OCI-LY7 (cell line): ENCODE measurements around the gene NRCAM. TPM values are rescaled to one million over a fixed set of nuclear protein-coding genes. Genes with fewer than 3 reads are reported as not detected.

Experiments
- BruUV-seq: library from RNA; stranded (reverse); fragments of 400-500 nt; replicated peaks from 2 replicates; lab custom pipeline; 2021; lab: Mats Ljungman, UMichigan
- CTCF ChIA-PET: fragments of 300-600 bp; sonication (Branson Sonifier 250); formaldehyde crosslinking; loops from one replicate; lab custom pipeline; 2022; ENCODE audit warnings: antibody characterized with exemption; ENCODE audit not compliant: unreplicated experiment; lab: Charles Lee
- POLR2A ChIA-PET: fragments of 300-600 bp; sonication (Branson Sonifier 250); formaldehyde crosslinking; loops from one replicate; lab custom pipeline; 2022; ENCODE audit warnings: antibody characterized with exemption; lab: Charles Lee
- DNase-seq: peaks from one replicate; pipeline ENCODE4 v3.0.0-alpha.2; 2015; ENCODE audit warnings: low spot score
- H2AFZ ChIP-seq: fragments of 200-600 bp; sonication (generic), shearing (Covaris generic); 2 replicates; pipeline ENCODE4 v1.6.1; 2014; ENCODE audit warnings: mild to moderate bottlenecking, antibody characterized with exemption, low read length, moderate library complexity
- H3K27ac ChIP-seq: fragments of 200-600 bp; sonication (generic); 2 replicates; pipeline ENCODE4 v1.5.1; 2014; ENCODE audit warnings: mixed run types, low read depth, mild to moderate bottlenecking, moderate library complexity, low read length, inconsistent platforms; ENCODE audit not compliant: poor library complexity, severe bottlenecking
- H3K36me3 ChIP-seq: fragments of 200-600 bp; sonication (generic); 2 replicates; pipeline ENCODE4 v1.6.1; 2014; ENCODE audit warnings: mild to moderate bottlenecking, antibody characterized with exemption, low read length, moderate library complexity, mixed read lengths; ENCODE audit not compliant: insufficient read depth
- H3K4me1 ChIP-seq: fragments of 200-600 bp; sonication (generic); 2 replicates; pipeline ENCODE4 v1.5.1; 2014; ENCODE audit warnings: mild to moderate bottlenecking, low read length; ENCODE audit not compliant: insufficient read depth, poor library complexity, severe bottlenecking
- H3K4me2 ChIP-seq: fragments of 200-600 bp; sonication (generic); 2 replicates; pipeline ENCODE4 v1.6.1; 2014; ENCODE audit warnings: mild to moderate bottlenecking, low read length
- H3K4me3 ChIP-seq: fragments of 200-600 bp; sonication (generic); 2 replicates; pipeline ENCODE4 v1.5.1; 2014; ENCODE audit warnings: mild to moderate bottlenecking, low read depth, low read length; ENCODE audit not compliant: poor library complexity, severe bottlenecking
- H3K79me2 ChIP-seq: fragments of 200-600 bp; sonication (generic); 2 replicates; pipeline ENCODE4 v1.6.1; 2016; ENCODE audit warnings: low read depth, mild to moderate bottlenecking, low read length, moderate library complexity, mixed read lengths; ENCODE audit not compliant: insufficient read depth
- H3K9me2 ChIP-seq: fragments of 200-600 bp; sonication (generic); 2 replicates; pipeline ENCODE4 v1.6.1; 2016; ENCODE audit warnings: mild to moderate bottlenecking, low read length, mixed read lengths; ENCODE audit not compliant: insufficient read depth
- H3K9me3 ChIP-seq: fragments of 200-600 bp; sonication (generic); 2 replicates; pipeline ENCODE4 v1.6.1; 2014; ENCODE audit warnings: mild to moderate bottlenecking, mixed run types, low read length, mixed read lengths
- H4K20me1 ChIP-seq: fragments of 200-600 bp; sonication (generic); 2 replicates; pipeline ENCODE4 v1.6.1; 2014; ENCODE audit warnings: mild to moderate bottlenecking, antibody characterized with exemption, low read length, moderate library complexity, mixed read lengths; ENCODE audit not compliant: insufficient read depth
- EZH2phosphoT487 ChIP-seq: fragments of 200-600 bp; sonication (generic); IDR thresholded peaks from 2 replicates; pipeline ENCODE4 v1.6.1; 2018; ENCODE audit warnings: low read depth, borderline replicate concordance, mild to moderate bottlenecking, mixed run types, antibody characterized with exemption, low read length, moderate library complexity, mixed read lengths
- intact Hi-C: fragments of 100-400 bp; cut with micrococcal nuclease; formaldehyde crosslinking; loops from one replicate; pipeline ENCODE4 v1.10.0; 2022; ENCODE audit not compliant: unreplicated experiment
- total RNA-seq, 2 experiments: library from RNA; depleted of rRNA in 1 of 2; stranded (reverse); fragments of >200 nt in 1 of 2; shearing (Covaris generic) in 1 of 2; gene quantifications; 2 replicates each; pipeline ENCODE4 v1.2.3, GENCODE V29; 2014 to 2022
- TF ChIP-seq, protein P1 (sequence below): fragments of 200-600 bp; sonication (generic); conservative IDR thresholded peaks from 2 replicates; pipeline ENCODE4 v1.5.1; 2014; ENCODE audit warnings: mild to moderate bottlenecking, antibody characterized with exemption, low read length, moderate library complexity, mixed read lengths

Gene NRCAM
- total RNA-seq, 2 experiments from 2014 or later: not detected

DNA sequence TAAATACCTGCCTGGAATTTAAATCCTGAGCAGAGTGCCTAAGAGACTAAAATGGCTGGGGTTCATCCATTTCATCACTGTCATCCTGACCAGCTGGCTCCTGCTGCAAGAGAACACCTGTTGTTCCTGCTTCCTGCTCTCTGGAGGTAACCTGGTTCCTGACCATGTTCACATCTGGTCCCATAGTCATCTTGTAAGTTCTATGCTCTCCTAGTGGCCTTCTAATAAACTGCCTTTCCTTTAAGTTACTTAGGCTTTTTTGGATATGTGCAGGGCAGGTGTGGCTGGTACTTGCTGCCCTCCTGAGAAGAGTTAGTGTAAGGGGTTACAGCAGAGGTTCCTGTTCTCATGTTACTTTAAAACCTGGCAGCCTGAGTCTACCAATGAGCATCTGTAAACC is 80.0 kb downstream of the NRCAM start:
- Histone ChIP-seq H4K20me1 (no peaks in the 10 kb centered on the region), H3K79me2 (no peaks in the 10 kb centered on the region), H3K4me2 (no peak overlapping the region), H3K9me2 (no peaks in the 10 kb centered on the region), H3K4me3 (no peak overlapping the region), H3K36me3 (no peaks in the 10 kb centered on the region), H2AFZ (no peak overlapping the region), H3K4me1 (no peaks in the 10 kb centered on the region), H3K27ac (no peak overlapping the region), H3K9me3 (no peaks in the 10 kb centered on the region)
- CTCF ChIA-PET: no interaction called here
- DNase-seq: no peak
- POLR2A ChIA-PET: no interaction called here
- no TSS peak for BruUV-seq
- intact Hi-C loops: no loop called here
- TF ChIP-seq, protein P1, sequence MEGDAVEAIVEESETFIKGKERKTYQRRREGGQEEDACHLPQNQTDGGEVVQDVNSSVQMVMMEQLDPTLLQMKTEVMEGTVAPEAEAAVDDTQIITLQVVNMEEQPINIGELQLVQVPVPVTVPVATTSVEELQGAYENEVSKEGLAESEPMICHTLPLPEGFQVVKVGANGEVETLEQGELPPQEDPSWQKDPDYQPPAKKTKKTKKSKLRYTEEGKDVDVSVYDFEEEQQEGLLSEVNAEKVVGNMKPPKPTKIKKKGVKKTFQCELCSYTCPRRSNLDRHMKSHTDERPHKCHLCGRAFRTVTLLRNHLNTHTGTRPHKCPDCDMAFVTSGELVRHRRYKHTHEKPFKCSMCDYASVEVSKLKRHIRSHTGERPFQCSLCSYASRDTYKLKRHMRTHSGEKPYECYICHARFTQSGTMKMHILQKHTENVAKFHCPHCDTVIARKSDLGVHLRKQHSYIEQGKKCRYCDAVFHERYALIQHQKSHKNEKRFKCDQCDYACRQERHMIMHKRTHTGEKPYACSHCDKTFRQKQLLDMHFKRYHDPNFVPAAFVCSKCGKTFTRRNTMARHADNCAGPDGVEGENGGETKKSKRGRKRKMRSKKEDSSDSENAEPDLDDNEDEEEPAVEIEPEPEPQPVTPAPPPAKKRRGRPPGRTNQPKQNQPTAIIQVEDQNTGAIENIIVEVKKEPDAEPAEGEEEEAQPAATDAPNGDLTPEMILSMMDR: no peak
- no peak for TF ChIP-seq EZH2phosphoT487

DNA sequence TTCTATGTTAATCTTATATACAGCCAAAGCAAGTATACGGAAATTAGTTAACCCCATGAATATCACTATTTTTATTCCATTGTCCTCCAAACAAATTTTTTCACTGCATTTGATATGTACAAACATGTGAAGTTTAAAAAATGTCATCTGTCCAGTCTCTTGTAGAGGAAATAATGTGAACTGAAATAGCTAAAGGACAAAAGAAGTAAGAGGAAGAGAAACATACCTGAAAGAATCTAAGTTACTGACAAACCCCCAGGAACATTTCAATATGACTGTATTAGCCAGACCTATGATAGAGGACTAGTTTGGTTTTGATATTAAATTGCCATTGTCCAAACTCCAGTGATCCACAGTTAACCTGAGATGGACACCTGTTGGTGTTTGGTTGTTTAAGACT is 80.6 kb downstream of the NRCAM start:
- H3K4me2 ChIP-seq: no peak overlapping the region
- H3K4me1 ChIP-seq: no peaks in the 10 kb centered on the region
- no peak for DNase-seq
- TF ChIP-seq, protein P1: no peak
- TF ChIP-seq EZH2phosphoT487: no peak
- H3K9me2 ChIP-seq: no peaks in the 10 kb centered on the region
- H3K4me3 ChIP-seq: no peak overlapping the region
- POLR2A ChIA-PET: interaction anchor here (1.6 kb wide), 1 partner anchor 66 kb away, joined by 3 read pairs; no protein-coding TSS in a partner anchor
- no peaks in the 10 kb centered on the region for H3K9me3 ChIP-seq
- BruUV-seq: no TSS peak
- intact Hi-C loops: no loop called here
- H3K79me2 ChIP-seq: no peaks in the 10 kb centered on the region
- H2AFZ ChIP-seq: no peak overlapping the region
- H3K36me3 ChIP-seq: no peaks in the 10 kb centered on the region
- H3K27ac ChIP-seq: no peak overlapping the region
- CTCF ChIA-PET: no interaction called here
- H4K20me1 ChIP-seq: no peaks in the 10 kb centered on the region

DNA sequence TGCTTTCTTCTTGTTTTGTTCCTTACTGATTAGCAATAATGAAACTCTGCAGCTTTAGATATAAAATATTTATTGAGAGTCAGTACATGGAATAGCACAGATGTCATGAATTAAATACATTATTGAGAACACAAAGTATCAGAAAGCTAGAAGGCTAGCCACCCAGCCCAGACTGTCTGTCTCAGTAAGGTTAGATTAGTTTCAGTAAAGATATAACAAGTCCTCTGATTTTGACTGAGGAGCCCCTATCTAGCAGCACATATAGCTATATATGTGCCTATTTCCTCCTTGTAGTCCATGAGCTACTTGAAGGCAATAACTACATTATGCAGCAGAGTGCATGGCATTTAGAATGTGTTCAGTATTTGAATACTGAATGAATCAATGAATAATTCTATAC is 81.3 kb downstream of the NRCAM start:
- POLR2A ChIA-PET: interaction anchor here (0.6 to 1.6 kb wide), 2 partner anchors 39 to 67 kb away, joined by 3 to 4 read pairs; no protein-coding TSS in a partner anchor
- no peak for TF ChIP-seq EZH2phosphoT487
- TF ChIP-seq, protein P1: no peak

More for the DNA sequence above, 81.3 kb downstream of the NRCAM start:
- Histone ChIP-seq H3K9me2 (no peaks in the 10 kb centered on the region), H3K27ac (no peak overlapping the region), H3K36me3 (no peaks in the 10 kb centered on the region), H3K9me3 (no peaks in the 10 kb centered on the region), H2AFZ (no peak overlapping the region), H3K4me3 (no peak overlapping the region), H3K79me2 (no peaks in the 10 kb centered on the region), H3K4me2 (no peak overlapping the region), H3K4me1 (no peaks in the 10 kb centered on the region), H4K20me1 (no peaks in the 10 kb centered on the region)
- no TSS peak for BruUV-seq
- DNase-seq: no peak
- intact Hi-C loops: no loop called here
- CTCF ChIA-PET: no interaction called here
